ENCODE results near the gene CIB4. TPM values are rescaled to one million over a fixed set of nuclear protein-coding genes. Genes with fewer than 3 reads are reported as not detected.

CIB4 gene
- total RNA-seq, 4 donors from 2014 or later, result 0.45 to 0.94 TPM; not detected in 2

GRCh38 chr2:26650713-26651469 lies 9.7 kb upstream of the CIB4 start:
- TF ChIP-seq POLR2A (IDR thresholded peaks at IDR 0.05) (no peak), CTCF (IDR thresholded peaks at IDR 0.05) (no peak)
- peak overlapping the region; percentile 83 to 95 (median 88) for H3K27ac ChIP-seq
- H3K4me1 ChIP-seq, result peaks cover 37 to 41% of the 10 kb centered on the region in 2 donors
- H3K27me3 ChIP-seq, result no peaks in the 10 kb centered on the region
- H3K4me3 ChIP-seq (replicated peaks in 1 of 3), result no peak overlapping the region
- DNase-seq, result peak; percentile 38 to 57
- H3K36me3 ChIP-seq, result no peaks in the 10 kb centered on the region
- no peaks in the 10 kb centered on the region for H3K9me3 ChIP-seq
- WGBS, 2 donors, result 61 to 65% methylated on average over 12 of the region's 12 CpGs
- intact Hi-C loops (cut with DNase I), result no loop called here

GRCh38 chr2:26649992-26650712 lies 9.0 kb upstream of the CIB4 start:
- Histone ChIP-seq H3K27ac (peak overlapping the region in 1 of 3 donors; percentile 83), H3K27me3 (no peaks in the 10 kb centered on the region), H3K4me1 (peaks cover 37 to 41% of the 10 kb centered on the region in 2 donors), H3K4me3 (replicated peaks in 1 of 3) (no peak overlapping the region), H3K9me3 (no peaks in the 10 kb centered on the region), H3K36me3 (no peaks in the 10 kb centered on the region)
- intact Hi-C loops (cut with DNase I), result no loop called here
- WGBS, 2 donors, result 88 to 90% methylated on average over 12 of the region's 12 CpGs
- DNase-seq, result no peak
- no peak for TF ChIP-seq CTCF (IDR thresholded peaks at IDR 0.05)

GRCh38 chr2:26649322-26649721 lies 8.2 kb upstream of the CIB4 start:
- WGBS, 2 donors, result 63 to 80% methylated on average over 7 of the region's 7 CpGs
- no peaks in the 10 kb centered on the region for H3K9me3 ChIP-seq
- peaks cover 36 to 41% of the 10 kb centered on the region in 2 donors for H3K4me1 ChIP-seq
- TF ChIP-seq POLR2A (IDR thresholded peaks at IDR 0.05), result no peak
- no peak for TF ChIP-seq CTCF (IDR thresholded peaks at IDR 0.05)
- H3K27ac ChIP-seq, result no peak overlapping the region
- no peaks in the 10 kb centered on the region for H3K27me3 ChIP-seq
- no peaks in the 10 kb centered on the region for H3K36me3 ChIP-seq
- no peak overlapping the region for H3K4me3 ChIP-seq (replicated peaks in 1 of 3)
- intact Hi-C loops (cut with DNase I), result no loop called here
- no peak for DNase-seq

- H3K4me1 ChIP-seq, result peaks cover 28 to 33% of the 10 kb centered on the region in 2 donors
- H3K27me3 ChIP-seq, result no peaks in the 10 kb centered on the region
- intact Hi-C loops (cut with DNase I), result no loop called here
- no peak overlapping the region for H3K4me3 ChIP-seq (replicated peaks in 1 of 3)
- no peak overlapping the region for H3K27ac ChIP-seq
- no peak for DNase-seq
- TF ChIP-seq CTCF (IDR thresholded peaks at IDR 0.05) (no peak), POLR2A (IDR thresholded peaks at IDR 0.05) (no peak)
- WGBS, 2 donors, result 81 to 84% methylated on average over 6 of the region's 6 CpGs
- H3K36me3 ChIP-seq, result no peaks in the 10 kb centered on the region
- no peaks in the 10 kb centered on the region for H3K9me3 ChIP-seq
Observed at GRCh38 chr2:26648516-26648915, 7.3 kb upstream of the CIB4 start.

- DNase-seq, result no peak
- WGBS, 2 donors, result 85 to 89% methylated on average over 2 to 3 of the region's 3 CpGs
- intact Hi-C loops (cut with DNase I), result no loop called here
- Histone ChIP-seq H3K9me3 (no peaks in the 10 kb centered on the region), H3K36me3 (no peaks in the 10 kb centered on the region), H3K27ac (no peak overlapping the region), H3K4me3 (replicated peaks in 1 of 3) (no peak overlapping the region), H3K27me3 (no peaks in the 10 kb centered on the region), H3K4me1 (peaks cover 23 to 27% of the 10 kb centered on the region in 2 donors)
- TF ChIP-seq POLR2A (IDR thresholded peaks at IDR 0.05), result no peak
- TF ChIP-seq CTCF (IDR thresholded peaks at IDR 0.05), result no peak
Observed at GRCh38 chr2:26647981-26648380, 6.8 kb upstream of the CIB4 start.
